NB4 (cell line): ENCODE measurements around the gene WDR5B.

ENCODE experiments used
- CTCF ChIP-seq: IDR thresholded peaks from one replicate; pipeline ENCODE4 v1.5.1; 2012; ENCODE audit warnings: low read depth, low read length
- POLR2A ChIP-seq: IDR thresholded peaks from 2 replicates; pipeline ENCODE4 v1.6.1; 2011; ENCODE audit warnings: mild to moderate bottlenecking; ENCODE audit not compliant: insufficient read length; ENCODE audit errors: extremely low read depth

- TF ChIP-seq CTCF, result no peak
- TF ChIP-seq POLR2A, result no peak
Observed at GRCh38 chr3:122390665-122391064, 25.2 kb downstream of the WDR5B start.
